GM12878 (cell line): ENCODE measurements around the gene MDH1B. TPM values are rescaled to one million over a fixed set of nuclear protein-coding genes. Genes with fewer than 3 reads are reported as not detected.

Source experiments
- ATAC-seq: fragments of 200-7000 bp; cut with Tn5 transposase; 3 replicates; pipeline ENCODE4 v1.9.1; 2020; ENCODE audit warnings: mild to moderate bottlenecking, moderate library complexity
- BruUV-seq: library from RNA; stranded (reverse); fragments of 400-500 nt; replicated peaks from 2 replicates; lab custom pipeline; 2021; lab: Mats Ljungman, UMichigan
- CTCF ChIA-PET: fragments of 300-600 bp; sonication (Branson Sonifier 250); formaldehyde crosslinking; extraction: SDS; loops from one replicate; lab custom pipeline; 2021; ENCODE audit warnings: inconsistent platforms; lab: Yijun Ruan, JAX
- POLR2A ChIA-PET: fragments of 350-600 bp; formaldehyde crosslinking; extraction: SDS; loops from one replicate; lab custom pipeline; 2021; ENCODE audit warnings: inconsistent platforms; lab: Charles Lee
- RAD21 ChIA-PET: fragments of 300-600 bp; sonication (Branson Sonifier 250); formaldehyde crosslinking; loops from one replicate; lab custom pipeline; 2023; ENCODE audit warnings: antibody characterized with exemption; ENCODE audit not compliant: unreplicated experiment; lab: Charles Lee
- SMC1A ChIA-PET: fragments of 300-600 bp; sonication (Branson Sonifier 250); formaldehyde crosslinking; loops from one replicate; lab custom pipeline; 2023; ENCODE audit not compliant: unreplicated experiment, uncharacterized antibody; lab: Charles Lee
- DNase-seq: peaks from one replicate; pipeline ENCODE4 v3.0.0-alpha.2; 2011; ENCODE audit warnings: low read depth, low spot score
- FAIRE-seq: peaks from 3 replicates; lab custom pipeline; 2011; peaks lifted over from hg19 to GRCh38; lab: Jason Lieb, UNC
- H2AFZ ChIP-seq: 2 replicates; pipeline ENCODE4 v1.6.0; 2011; ENCODE audit warnings: low read depth, low read length, control low read depth; ENCODE audit not compliant: control insufficient read depth
- H3K27ac ChIP-seq: 2 replicates; pipeline ENCODE4 v1.5.1; 2011; ENCODE audit warnings: control low read depth; ENCODE audit not compliant: control insufficient read depth, insufficient read depth
- H3K27me3 ChIP-seq, 2 experiments: replicated peaks in 1 of 2; 2 replicates each; pipeline versions ENCODE4 v1.6.0 to v1.6.1; 2011; ENCODE audit warnings: low read length in 1 of 2; ENCODE audit not compliant: control insufficient read depth in 2 of 2, insufficient read depth in 2 of 2
- H3K36me3 ChIP-seq, 2 experiments: 2 replicates each; pipeline ENCODE4 v1.5.1; 2011; ENCODE audit warnings: low read length in 1 of 2; ENCODE audit not compliant: control insufficient read depth in 2 of 2, insufficient read depth in 2 of 2
- H3K4me1 ChIP-seq: 2 replicates; pipeline ENCODE4 v1.6.1; 2011; ENCODE audit warnings: mild to moderate bottlenecking, low read length, moderate library complexity, mixed read lengths; ENCODE audit not compliant: control insufficient read depth, insufficient read depth
- H3K4me2 ChIP-seq: 2 replicates; pipeline ENCODE4 v1.6.0; 2011; ENCODE audit warnings: control low read depth; ENCODE audit not compliant: control insufficient read depth, insufficient read depth
- H3K4me3 ChIP-seq: fragments of 200-600 bp; sonication (generic); 2 replicates; pipeline ENCODE4 v1.5.1; 2016
- H3K79me2 ChIP-seq: 2 replicates; pipeline ENCODE4 v1.6.0; 2011; ENCODE audit warnings: low read length; ENCODE audit not compliant: control insufficient read depth, insufficient read depth
- H3K9ac ChIP-seq: 2 replicates; pipeline ENCODE4 v1.8.0; 2011; ENCODE audit warnings: low read length, control low read depth, mixed read lengths; ENCODE audit not compliant: control insufficient read depth, insufficient read depth
- H3K9me3 ChIP-seq: replicated peaks from 3 replicates; pipeline ENCODE4 v1.5.1; 2011; ENCODE audit warnings: mild to moderate bottlenecking, low read length; ENCODE audit not compliant: control insufficient read depth, insufficient read depth
- H4K20me1 ChIP-seq: 2 replicates; pipeline ENCODE4 v1.6.0; 2011; ENCODE audit not compliant: control insufficient read depth, insufficient read depth
- DPF2 ChIP-seq: fragments of 450-650 bp; IDR thresholded peaks from 2 replicates; pipeline ENCODE4 v1.6.1; 2017; ENCODE audit warnings: mild to moderate bottlenecking
- IKZF2 ChIP-seq, 2 experiments: fragments of 450-650 bp; IDR thresholded peaks; 2 replicates each; pipeline ENCODE4 v1.6.1; 2017; ENCODE audit warnings: mild to moderate bottlenecking in 2 of 2, moderate library complexity in 2 of 2
- KAT2A ChIP-seq: conservative IDR thresholded peaks from 2 replicates; pipeline ENCODE4 v1.6.1; 2011; ENCODE audit warnings: low read depth, low read length; ENCODE audit not compliant: control insufficient read depth
- MTA2 ChIP-seq: fragments of 450-650 bp; IDR thresholded peaks from 2 replicates; pipeline ENCODE4 v1.6.1; 2016; ENCODE audit warnings: low read depth, mild to moderate bottlenecking, moderate library complexity
- NBN ChIP-seq: fragments of 450-650 bp; IDR thresholded peaks from 2 replicates; pipeline ENCODE4 v1.6.1; 2016
- RB1 ChIP-seq: fragments of 450-650 bp; formaldehyde crosslinking; IDR thresholded peaks from 2 replicates; pipeline ENCODE4 v1.6.1; 2017; ENCODE audit warnings: mild to moderate bottlenecking, borderline replicate concordance
- TARDBP ChIP-seq: IDR thresholded peaks from 2 replicates; pipeline ENCODE4 v1.6.1; 2016; ENCODE audit warnings: borderline replicate concordance
- TCF7 ChIP-seq: IDR thresholded peaks from 2 replicates; pipeline ENCODE4 v1.6.1; 2014; ENCODE audit warnings: antibody characterized with exemption, borderline replicate concordance
- ZSCAN29 ChIP-seq: fragments of 450-650 bp; IDR thresholded peaks from 2 replicates; pipeline ENCODE4 v1.6.1; 2017; ENCODE audit warnings: mild to moderate bottlenecking, moderate library complexity
- WGBS: methylation state at CpG from one replicate; pipeline ENCODE4 v1.1.6; 2016; ENCODE audit warnings: low lambda C conversion rate; ENCODE audit not compliant: insufficient replicate concordance, insufficient coverage; ENCODE audit errors: missing lambda C conversion rate; 5-methylcytosine and 5-hydroxymethylcytosine counted together
- in situ Hi-C: fragments of 300-500 bp; cut with MboI; formaldehyde crosslinking; loops from 9 replicates; pipeline ENCODE4 v1.14.3; 2018; ENCODE audit warnings: mixed read lengths
- intact Hi-C: fragments of 100-400 bp; cut with micrococcal nuclease; formaldehyde crosslinking; loops from one replicate; pipeline ENCODE4 v1.14.2; 2022; ENCODE audit not compliant: unreplicated experiment
- polyA plus RNA-seq, 11 experiments: library from polyadenylated mRNA; depleted of rRNA in 4 of 11; unstranded in 6 of 11; stranded (reverse) in 5 of 11; fragments of >200 nt; fragmentation: Nextera tagmentation in 4 of 11; fragmentation: Illumina TruSeq in 1 of 11; extraction: Ambion mirVana in 4 of 11; extraction: Trizol in 1 of 11; gene quantifications; 1 replicate in 1 of 11; 2 replicates in 10 of 11; pipeline versions ENCODE4 v1.2.1 to v1.2.3, GENCODE V29; 2011 to 2016; ENCODE audit warnings: inconsistent platforms in 2 of 11, missing spikeins in 2 of 11, low read depth in 1 of 11
- total RNA-seq, 4 experiments: library from RNA; depleted of rRNA in 3 of 4; stranded (reverse); fragments of >200 nt in 3 of 4; fragmentation: Illumina TruSeq in 1 of 4; extraction: Trizol in 1 of 4; gene quantifications; 2 replicates each; pipeline versions ENCODE4 v1.2.1 to v1.2.3, GENCODE V29; 2013 to 2021
- TF ChIP-seq, protein P1 (sequence below): fragments of 450-650 bp; IDR thresholded peaks from 2 replicates; pipeline ENCODE4 v1.6.1; 2018; ENCODE audit warnings: borderline replicate concordance, mild to moderate bottlenecking; ENCODE audit not compliant: partially characterized antibody

The MDH1B gene
- total and polyA plus RNA-seq, 10 of the 15 experiments (the other 5 are each of a cell fraction or from before 2014, with no cell fraction given), result 0.47 to 1.6 (median 0.98) TPM

DNA sequence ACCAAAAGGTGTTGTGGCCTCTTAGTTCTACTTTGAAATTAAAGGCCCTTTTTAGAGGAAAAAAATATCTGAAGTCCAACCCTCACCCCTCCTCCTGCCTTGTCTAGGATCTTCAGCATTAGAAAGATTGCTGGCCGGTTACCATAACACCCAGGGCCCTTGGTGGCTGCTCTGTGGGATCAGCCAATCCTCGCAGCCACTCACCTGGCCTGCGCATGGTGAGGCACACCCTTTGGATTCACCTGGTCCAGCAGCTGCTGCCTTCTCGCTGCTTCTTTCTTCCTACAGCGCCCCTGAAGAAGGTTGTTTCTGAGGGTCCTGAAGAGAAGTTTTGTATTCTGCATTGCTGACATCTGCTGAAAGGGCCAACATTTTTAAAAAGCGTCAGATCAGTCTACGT lies 72.2 kb downstream of the MDH1B start (continued):
- TF ChIP-seq, protein P1, sequence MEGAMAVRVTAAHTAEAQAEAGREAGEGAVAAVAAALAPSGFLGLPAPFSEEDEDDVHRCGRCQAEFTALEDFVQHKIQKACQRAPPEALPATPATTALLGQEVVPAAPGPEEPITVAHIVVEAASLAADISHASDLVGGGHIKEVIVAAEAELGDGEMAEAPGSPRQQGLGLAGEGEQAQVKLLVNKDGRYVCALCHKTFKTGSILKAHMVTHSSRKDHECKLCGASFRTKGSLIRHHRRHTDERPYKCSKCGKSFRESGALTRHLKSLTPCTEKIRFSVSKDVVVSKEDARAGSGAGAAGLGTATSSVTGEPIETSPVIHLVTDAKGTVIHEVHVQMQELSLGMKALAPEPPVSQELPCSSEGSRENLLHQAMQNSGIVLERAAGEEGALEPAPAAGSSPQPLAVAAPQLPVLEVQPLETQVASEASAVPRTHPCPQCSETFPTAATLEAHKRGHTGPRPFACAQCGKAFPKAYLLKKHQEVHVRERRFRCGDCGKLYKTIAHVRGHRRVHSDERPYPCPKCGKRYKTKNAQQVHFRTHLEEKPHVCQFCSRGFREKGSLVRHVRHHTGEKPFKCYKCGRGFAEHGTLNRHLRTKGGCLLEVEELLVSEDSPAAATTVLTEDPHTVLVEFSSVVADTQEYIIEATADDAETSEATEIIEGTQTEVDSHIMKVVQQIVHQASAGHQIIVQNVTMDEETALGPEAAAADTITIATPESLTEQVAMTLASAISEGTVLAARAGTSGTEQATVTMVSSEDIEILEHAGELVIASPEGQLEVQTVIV, result no peak
- TF ChIP-seq TCF7, result no peak
- TF ChIP-seq KAT2A, result no peak
- TF ChIP-seq, all 136 proteins: peak for 0

DNA sequence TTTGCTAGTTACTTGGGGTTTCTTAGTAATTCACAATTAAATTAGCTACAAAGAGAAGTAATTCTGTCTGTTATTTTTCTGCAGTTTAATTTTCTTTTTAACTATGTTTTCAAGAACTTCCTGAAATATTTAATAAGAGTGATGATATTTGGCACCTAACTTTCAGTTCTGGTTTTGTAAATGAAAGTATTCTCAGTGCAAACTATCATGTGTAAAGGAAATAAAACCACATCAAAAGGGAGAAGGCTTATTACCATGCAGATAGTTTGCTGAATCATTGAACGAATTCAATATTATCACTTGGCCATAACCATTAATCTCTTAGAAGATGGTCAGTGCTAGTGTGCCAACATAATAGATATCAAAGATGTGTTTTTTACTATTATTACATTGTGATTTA lies 76.1 kb downstream of the MDH1B start:
- H3K9me3 ChIP-seq, result no peaks in the 10 kb centered on the region
- TF ChIP-seq RB1 (no peak), TARDBP (no peak), DPF2 (0 out of 2 replicates have a peak, but pooled peaks have one; percentile 17), IKZF2 (IDR thresholded peaks at IDR 0.05) (0 out of 4 replicates have a peak, but pooled peaks of 1 of the 2 experiments have one; percentile 14), ZSCAN29 (no peak), NBN (no peak), MTA2 (peak; percentile 51; the same call in 1 of the 2 replicates)
- TF ChIP-seq, all 136 proteins: peak for 3
- Histone ChIP-seq H3K4me2 (no peak overlapping the region), H3K79me2 (no peaks in the 10 kb centered on the region), H4K20me1 (no peaks in the 10 kb centered on the region), H3K36me3 (no peaks in the 10 kb centered on the region), H3K4me1 (no peaks in the 10 kb centered on the region), H3K9ac (no peak overlapping the region), H2AFZ (no peak overlapping the region), H3K27ac (no peak overlapping the region), H3K27me3 (no peaks in the 10 kb centered on the region), H3K4me3 (no peak overlapping the region)
- no peak for DNase-seq
- intact Hi-C loops, result no loop called here
- BruUV-seq, result no TSS peak
- RAD21 ChIA-PET, result no interaction called here
- SMC1A ChIA-PET, result no interaction called here
- CTCF ChIA-PET, result interaction anchor here (0.8 to 1.6 kb wide), 3 partner anchors 111 to 297 kb away, joined by 3 to 5 read pairs (median 3); no protein-coding TSS in a partner anchor
- in situ Hi-C loops, result no loop called here
- no peak for FAIRE-seq
- WGBS, result 0% methylated on average over 1 of the region's 1 CpG
- POLR2A ChIA-PET, result no interaction called here
- ATAC-seq, result no peak
